D721Med (cell line): ENCODE data around the gene RPP30.

Experiments used
- DNase-seq: peaks from one replicate; pipeline ENCODE4 v3.0.0; 2011; ENCODE audit warnings: low spot score; ENCODE audit not compliant: insufficient read length
- FAIRE-seq: peaks from 2 replicates; lab custom pipeline; 2011; peaks lifted over from hg19 to GRCh38; lab: Jason Lieb, UNC
- TF ChIP-seq, protein P1 (sequence below): IDR thresholded peaks from 2 replicates; pipeline ENCODE4 v1.5.1; 2012; ENCODE audit warnings: mild to moderate bottlenecking, control low read depth; ENCODE audit not compliant: insufficient read depth; ENCODE audit errors: missing control alignments

RPP30 gene

DNA sequence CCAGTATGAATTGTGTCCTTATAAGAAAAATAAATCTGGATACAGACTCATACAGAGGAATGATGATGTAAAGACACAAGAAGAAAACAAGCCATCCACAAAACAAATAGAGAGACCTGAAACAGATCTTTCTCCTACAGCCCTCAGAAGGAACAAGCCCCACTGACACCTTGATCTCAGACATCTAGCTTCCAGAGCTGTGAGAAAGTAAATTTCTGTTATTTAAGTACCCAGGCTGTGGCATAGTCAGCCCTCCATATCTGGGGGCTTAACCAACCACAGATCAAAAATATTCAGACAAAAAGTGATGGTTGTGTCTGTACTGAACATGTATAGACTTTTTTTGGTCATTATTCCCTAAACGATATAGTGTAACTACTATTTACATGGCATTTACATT lies 73.0 kb downstream of the RPP30 start:
- DNase-seq (no peak), FAIRE-seq (no peak)
- TF ChIP-seq, protein P1, sequence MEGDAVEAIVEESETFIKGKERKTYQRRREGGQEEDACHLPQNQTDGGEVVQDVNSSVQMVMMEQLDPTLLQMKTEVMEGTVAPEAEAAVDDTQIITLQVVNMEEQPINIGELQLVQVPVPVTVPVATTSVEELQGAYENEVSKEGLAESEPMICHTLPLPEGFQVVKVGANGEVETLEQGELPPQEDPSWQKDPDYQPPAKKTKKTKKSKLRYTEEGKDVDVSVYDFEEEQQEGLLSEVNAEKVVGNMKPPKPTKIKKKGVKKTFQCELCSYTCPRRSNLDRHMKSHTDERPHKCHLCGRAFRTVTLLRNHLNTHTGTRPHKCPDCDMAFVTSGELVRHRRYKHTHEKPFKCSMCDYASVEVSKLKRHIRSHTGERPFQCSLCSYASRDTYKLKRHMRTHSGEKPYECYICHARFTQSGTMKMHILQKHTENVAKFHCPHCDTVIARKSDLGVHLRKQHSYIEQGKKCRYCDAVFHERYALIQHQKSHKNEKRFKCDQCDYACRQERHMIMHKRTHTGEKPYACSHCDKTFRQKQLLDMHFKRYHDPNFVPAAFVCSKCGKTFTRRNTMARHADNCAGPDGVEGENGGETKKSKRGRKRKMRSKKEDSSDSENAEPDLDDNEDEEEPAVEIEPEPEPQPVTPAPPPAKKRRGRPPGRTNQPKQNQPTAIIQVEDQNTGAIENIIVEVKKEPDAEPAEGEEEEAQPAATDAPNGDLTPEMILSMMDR: no peak

DNA sequence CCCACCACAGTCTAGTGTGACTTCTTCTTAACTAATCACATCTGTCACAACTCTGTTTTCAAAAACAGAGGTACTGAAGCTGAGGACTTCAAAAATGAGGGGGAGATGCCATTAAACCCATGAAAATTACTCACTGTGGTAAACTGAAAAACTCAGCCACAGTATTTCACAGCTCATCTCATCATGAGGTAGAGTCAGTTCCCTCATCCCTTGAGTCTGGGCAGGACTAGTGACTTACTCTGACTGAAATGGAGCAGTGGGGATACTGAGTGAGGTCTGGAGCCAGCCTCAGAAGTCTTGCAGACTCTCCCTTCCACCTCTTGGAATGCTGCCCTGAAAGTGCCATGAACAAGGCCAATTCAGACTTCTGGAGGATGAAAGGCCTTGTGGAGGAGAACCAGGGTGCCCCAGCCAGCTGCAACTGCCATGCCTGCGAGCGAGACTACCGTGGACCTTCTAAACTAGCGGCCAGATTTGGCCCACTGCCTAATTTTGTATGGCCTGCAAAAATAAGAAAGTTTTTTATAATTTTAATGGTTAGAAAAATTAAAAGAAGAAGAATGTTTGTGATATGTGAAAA lies 73.8 kb downstream of the RPP30 start:
- DNase-seq (no peak), FAIRE-seq (no peak)

DNA sequence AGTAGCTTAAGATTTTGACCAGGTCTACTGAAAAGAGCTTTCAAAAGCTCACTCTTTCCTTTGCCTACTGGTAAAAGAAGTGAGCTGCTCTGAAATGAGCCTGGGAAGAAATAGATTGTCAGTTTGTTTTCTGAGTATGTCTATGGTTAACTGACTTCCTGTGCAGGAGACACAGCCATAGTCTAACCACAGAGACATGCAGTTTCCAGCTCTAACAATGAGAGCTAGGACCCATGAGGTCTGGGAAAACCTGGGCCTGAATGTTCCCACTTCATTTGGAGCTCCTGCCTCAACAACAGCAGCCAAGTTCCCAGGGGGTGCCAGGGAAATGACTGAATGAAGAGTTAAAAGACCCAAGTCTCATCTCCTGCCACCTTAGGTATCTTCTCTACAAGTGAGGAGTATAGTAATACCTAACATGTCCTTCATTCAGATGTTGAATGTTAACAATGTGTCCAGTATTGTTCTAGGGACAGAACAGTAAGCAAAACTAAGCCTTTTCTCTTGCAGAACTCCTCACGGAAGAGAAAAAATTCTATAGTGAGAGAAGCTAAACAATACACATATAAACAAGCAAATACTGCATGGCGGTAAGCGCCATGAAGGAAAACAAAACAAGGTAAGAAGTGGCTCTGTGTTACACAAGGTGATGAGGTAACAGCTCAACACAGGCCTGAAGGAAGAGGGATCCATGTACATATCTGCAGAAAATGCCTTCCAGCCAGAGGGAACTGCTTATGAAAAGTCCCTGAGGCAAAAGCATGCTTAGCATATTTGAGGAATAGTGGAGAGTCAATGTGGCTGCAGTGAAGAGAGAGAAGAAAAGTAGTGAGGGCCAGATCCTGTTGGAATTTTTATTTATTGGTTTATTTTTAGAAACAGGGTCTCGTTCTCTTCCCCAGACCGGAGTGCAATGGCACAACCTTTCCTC lies 75.5 kb downstream of the RPP30 start:
- TF ChIP-seq, protein P1: no peak
- DNase-seq (no peak), FAIRE-seq (no peak)

More for the DNA sequence above, 73.8 kb downstream of the RPP30 start:
- TF ChIP-seq, protein P1: no peak
